CD4-positive, alpha-beta T cell treated with Interleukin-17A for 4 hours (primary cell): ENCODE measurements around the gene GDF2.

ENCODE experiments used
- DNase-seq: peaks from one replicate; pipeline ENCODE4 v3.0.0-alpha.2; 2020; ENCODE audit warnings: mixed read lengths

Gene GDF2

DNA sequence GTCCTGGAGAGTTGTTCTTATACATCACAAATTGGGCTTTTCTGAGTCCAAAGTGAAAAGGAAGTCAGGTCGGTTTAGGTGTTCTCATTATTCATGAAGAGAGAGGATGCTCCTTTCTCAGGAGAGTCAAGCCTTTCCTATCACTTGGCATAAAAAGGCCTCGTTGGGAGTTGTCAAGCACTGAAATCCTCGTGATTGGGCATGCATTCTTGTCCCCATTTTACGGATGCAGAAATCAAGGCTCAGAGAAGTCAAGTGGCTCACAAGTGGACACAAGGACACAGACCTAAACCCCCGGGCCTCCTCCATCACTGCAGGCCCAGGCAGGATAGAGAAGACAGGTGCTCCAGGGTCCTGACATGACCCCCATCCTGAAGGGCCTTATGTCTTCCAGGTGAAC is 34.5 kb downstream of the GDF2 start:
- DNase-seq, result no peak

- DNase-seq, result no peak
Measured at GRCh38 chr10:47357131-47357582, 34.9 kb downstream of the GDF2 start.

GRCh38 chr10:47357911-47358310 is 35.7 kb downstream of the GDF2 start:
- no peak for DNase-seq

DNA sequence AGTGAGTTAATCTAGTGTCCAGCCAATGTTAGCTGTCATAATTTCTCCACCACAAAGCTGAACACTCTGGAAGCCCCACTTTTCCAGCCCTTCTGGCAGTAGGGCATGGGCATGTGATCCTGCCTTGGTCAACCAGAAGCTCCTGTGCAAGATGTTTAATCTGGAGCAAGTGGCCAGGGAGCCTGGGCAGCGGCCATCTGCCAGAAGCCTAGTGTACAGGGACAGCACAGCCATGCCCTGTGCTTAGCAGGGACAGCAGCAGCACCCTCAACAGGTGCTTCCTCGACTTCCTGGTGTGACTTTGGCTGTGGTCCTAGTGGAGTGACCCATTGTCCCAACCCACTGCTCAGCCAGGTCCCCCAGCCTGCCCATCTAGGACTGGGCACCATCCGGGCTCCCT is 36.2 kb downstream of the GDF2 start:
- DNase-seq, result no peak

- DNase-seq, result no peak
Measured at GRCh38 chr10:47359101-47359500, 36.8 kb downstream of the GDF2 start.

- no peak for DNase-seq
Measured at GRCh38 chr10:47359626-47360418, 37.6 kb downstream of the GDF2 start.

DNA sequence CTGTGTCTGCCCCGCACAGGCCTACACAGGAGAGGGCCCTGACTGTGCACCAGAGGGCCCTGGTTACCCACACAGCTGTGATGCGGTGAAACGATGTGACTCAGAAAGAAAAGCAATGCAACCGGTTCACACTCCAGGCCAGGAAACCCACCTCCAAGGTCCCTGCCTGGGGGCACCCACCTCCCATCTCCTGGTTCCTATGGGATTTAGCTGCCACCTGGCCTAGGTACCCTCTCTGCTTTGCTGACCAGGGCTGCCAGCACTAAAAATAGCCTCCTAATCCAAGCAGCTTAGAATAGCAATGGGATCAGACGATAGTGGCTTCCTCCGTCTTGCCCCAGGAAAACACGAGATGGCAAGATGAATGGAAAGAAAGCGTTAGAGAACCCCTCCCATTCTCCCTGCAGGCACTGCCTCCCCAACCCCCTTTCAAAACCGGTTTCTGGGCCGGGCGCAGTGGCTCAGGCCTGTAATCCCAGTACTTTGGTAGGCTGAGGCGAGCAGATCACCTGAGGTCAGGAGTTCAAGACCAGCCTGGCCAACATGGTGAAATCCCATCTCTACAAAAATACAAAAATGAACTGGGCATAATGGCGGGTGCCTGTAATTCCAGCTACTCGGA is 38.3 kb downstream of the GDF2 start:
- DNase-seq, result no peak

DNA sequence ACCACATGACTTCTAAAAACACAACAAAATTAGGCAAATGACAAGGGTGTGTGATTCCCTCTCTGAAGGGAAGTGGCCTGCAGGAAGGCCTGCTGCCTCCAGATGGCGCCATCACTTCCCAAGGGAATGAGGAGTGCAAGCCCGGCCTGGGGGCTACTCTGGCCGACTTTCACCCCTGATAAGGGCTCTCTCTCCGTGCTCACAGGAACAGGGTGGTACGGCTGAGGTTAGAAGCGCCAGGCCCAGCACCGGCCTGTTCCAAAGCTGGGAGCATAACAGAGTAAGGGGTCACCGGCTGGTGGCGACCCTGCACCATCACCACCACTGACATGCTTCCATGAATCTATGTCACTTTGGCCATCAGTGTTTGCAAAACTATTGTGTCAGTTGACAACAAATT is 39.0 kb downstream of the GDF2 start:
- peak; percentile 12 for DNase-seq

- DNase-seq, result no peak
Measured at GRCh38 chr10:47362199-47362598, 39.9 kb downstream of the GDF2 start.

GRCh38 chr10:47363781-47364180 is 41.5 kb downstream of the GDF2 start:
- DNase-seq, result no peak

GRCh38 chr10:47364366-47364765 is 42.1 kb downstream of the GDF2 start:
- DNase-seq, result no peak

DNA sequence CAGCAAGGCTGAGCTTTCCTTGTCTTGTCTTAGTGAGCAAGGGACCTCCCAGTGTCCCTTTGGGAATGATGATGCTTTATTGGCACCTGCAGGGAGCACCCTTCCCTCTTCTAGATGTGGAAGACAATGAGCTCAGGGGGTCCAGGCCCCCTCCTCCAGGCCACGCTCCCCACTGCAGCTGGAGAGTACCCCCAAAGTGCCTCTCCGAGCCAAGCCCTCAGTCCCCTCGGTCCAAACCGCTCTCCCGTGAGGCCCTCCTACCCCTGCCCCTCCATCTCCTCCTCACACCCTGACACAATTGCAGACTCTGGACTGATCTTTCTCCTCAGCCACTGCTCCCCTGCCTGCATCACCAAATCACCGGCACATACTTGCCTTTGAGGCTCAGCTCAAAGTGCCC is 42.7 kb downstream of the GDF2 start:
- DNase-seq, result no peak

- no peak for DNase-seq
Measured at GRCh38 chr10:47365431-47366180, 43.4 kb downstream of the GDF2 start.

DNA sequence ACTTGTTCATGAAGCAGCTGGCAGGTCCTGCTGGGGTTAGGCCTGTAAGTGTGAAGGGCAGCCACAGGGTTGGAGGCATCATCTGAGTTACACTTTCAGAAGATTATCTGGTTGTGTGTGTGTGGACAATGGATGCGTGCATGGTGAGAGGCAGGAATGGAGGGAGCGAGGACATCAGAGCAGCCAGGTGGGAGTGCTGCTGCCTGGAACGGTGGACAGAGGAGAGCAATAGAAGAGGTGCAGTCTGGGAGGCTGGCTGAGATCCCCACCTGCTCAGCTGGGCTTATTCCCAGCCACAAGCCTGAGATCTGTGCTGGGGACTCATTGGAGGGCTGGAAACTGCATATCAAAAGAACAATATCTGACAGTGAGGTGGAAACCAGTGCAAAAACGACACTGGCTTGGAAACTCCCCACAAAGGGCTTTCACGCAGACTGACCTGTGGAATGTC is 44.0 kb downstream of the GDF2 start:
- DNase-seq, result no peak

GRCh38 chr10:47366731-47367460 is 44.6 kb downstream of the GDF2 start:
- no peak for DNase-seq

- DNase-seq, result no peak
Measured at GRCh38 chr10:47367646-47368045, 45.4 kb downstream of the GDF2 start.

DNA sequence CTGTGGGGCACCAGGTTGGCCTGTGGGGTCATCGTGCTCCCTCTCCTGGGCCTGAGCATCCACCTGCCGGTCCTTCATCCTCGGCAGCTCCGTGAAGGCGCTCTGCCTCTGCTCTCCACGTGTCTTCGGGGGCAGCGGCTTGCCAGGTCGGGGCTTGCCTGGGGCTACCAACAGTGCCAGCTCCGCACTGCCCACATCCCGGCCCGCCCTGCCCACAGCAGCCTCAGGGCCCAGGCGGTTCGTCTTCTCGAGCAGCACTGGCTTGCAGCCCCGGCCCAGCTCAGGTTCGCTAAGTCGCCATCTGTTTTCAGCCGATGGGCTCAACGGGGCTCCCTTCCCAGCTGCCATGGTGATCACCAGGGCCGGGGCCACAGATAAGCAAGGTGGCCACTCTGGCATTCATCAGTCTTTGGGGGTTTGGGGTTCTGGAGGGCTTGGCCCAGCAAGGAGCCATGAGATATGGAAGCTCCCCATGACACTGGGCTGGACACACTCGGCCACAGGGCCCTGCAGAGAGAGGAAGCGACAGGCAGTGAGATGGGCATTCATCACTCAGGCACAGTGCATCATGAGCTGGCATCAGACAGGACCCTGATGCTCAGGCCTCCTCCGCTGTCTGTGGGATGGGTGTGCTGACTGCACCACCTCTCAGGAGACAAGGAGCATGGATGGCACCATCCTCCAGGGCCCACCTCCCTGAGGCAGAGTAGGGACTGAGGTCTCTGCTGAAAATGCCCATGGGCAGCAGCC is 46.4 kb downstream of the GDF2 start:
- DNase-seq, result no peak

GRCh38 chr10:47369251-47369894 is 47.1 kb downstream of the GDF2 start:
- DNase-seq, result no peak

GRCh38 chr10:47370015-47370767 is 47.9 kb downstream of the GDF2 start:
- no peak for DNase-seq

GRCh38 chr10:47370878-47371277 is 48.6 kb downstream of the GDF2 start:
- no peak for DNase-seq
